AG04450 (cell line): ENCODE measurements around the gene RADX. TPM values are rescaled to one million over a fixed set of nuclear protein-coding genes. Genes with fewer than 3 reads are reported as not detected.

Source experiments
- CTCF ChIA-PET: fragments of 300-600, 350-600 bp; formaldehyde crosslinking; extraction: SDS; loops from one replicate; lab custom pipeline; 2022; ENCODE audit warnings: antibody characterized with exemption, inconsistent platforms; lab: Charles Lee
- POLR2A ChIA-PET: fragments of 350-600 bp; formaldehyde crosslinking; extraction: SDS; loops from one replicate; lab custom pipeline; 2021; ENCODE audit warnings: antibody characterized with exemption, inconsistent platforms; lab: Yijun Ruan, JAX
- DNase-seq: peaks from one replicate; pipeline ENCODE4 v3.0.0-alpha.2; 2011; ENCODE audit warnings: low read depth, low spot score
- H3K27ac ChIP-seq: one replicate; pipeline ENCODE4 v1.5.1; 2012; ENCODE audit warnings: low read depth, low read length, control low read depth
- H3K27me3 ChIP-seq: one replicate; pipeline ENCODE4 v1.6.0; 2012; ENCODE audit warnings: low read length; ENCODE audit not compliant: control insufficient read depth, insufficient read depth
- H3K4me3 ChIP-seq: 2 replicates; pipeline ENCODE4 v1.5.1; 2011; ENCODE audit warnings: mild to moderate bottlenecking, low read depth, low read length, control low read depth
- H3K9me3 ChIP-seq: 2 replicates; pipeline ENCODE4 v1.5.1; 2012; ENCODE audit warnings: low read length; ENCODE audit not compliant: control insufficient read depth, insufficient read depth
- polyA plus RNA-seq: library from polyadenylated mRNA; depleted of rRNA; stranded (reverse); fragments of >200 nt; gene quantifications from 2 replicates; pipeline ENCODE4 v1.2.3, GENCODE V29; 2011
- TF ChIP-seq, protein P1 (sequence below): IDR thresholded peaks from 2 replicates; pipeline ENCODE4 v1.5.1; 2011; ENCODE audit warnings: low read depth, low read length, control low read depth, inconsistent platforms

Gene RADX
- polyA plus RNA-seq, 1 experiment = 1.8 TPM

DNA sequence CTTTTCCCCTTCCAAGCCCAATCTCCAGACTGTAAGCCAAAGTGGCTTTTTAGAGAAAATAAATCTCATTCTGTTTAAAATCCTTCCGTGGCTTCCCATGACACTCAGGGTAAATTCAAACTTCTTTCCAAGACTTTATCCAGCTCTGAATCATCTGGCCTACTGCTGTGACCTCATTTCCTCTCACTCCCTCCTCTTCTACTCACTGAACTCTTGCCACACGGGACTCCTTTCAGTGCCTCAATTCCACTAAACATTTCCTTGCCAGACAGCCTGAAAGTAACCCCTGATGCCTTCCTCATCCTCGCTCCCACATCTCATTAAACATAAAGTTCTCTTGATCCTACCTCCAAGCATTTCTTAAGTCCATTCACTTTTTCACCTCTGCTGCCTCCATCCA, 86.9 kb downstream of the RADX start:
- POLR2A ChIA-PET = no interaction called here
- H3K4me3 ChIP-seq = no peak overlapping the region
- peak; percentile 11 for DNase-seq
- peak overlapping the region; percentile 57 for H3K27ac ChIP-seq
- CTCF ChIA-PET = no interaction called here
- H3K27me3 ChIP-seq = no peaks in the 10 kb centered on the region
- H3K9me3 ChIP-seq = no peaks in the 10 kb centered on the region
- TF ChIP-seq, protein P1, sequence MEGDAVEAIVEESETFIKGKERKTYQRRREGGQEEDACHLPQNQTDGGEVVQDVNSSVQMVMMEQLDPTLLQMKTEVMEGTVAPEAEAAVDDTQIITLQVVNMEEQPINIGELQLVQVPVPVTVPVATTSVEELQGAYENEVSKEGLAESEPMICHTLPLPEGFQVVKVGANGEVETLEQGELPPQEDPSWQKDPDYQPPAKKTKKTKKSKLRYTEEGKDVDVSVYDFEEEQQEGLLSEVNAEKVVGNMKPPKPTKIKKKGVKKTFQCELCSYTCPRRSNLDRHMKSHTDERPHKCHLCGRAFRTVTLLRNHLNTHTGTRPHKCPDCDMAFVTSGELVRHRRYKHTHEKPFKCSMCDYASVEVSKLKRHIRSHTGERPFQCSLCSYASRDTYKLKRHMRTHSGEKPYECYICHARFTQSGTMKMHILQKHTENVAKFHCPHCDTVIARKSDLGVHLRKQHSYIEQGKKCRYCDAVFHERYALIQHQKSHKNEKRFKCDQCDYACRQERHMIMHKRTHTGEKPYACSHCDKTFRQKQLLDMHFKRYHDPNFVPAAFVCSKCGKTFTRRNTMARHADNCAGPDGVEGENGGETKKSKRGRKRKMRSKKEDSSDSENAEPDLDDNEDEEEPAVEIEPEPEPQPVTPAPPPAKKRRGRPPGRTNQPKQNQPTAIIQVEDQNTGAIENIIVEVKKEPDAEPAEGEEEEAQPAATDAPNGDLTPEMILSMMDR = no peak

DNA sequence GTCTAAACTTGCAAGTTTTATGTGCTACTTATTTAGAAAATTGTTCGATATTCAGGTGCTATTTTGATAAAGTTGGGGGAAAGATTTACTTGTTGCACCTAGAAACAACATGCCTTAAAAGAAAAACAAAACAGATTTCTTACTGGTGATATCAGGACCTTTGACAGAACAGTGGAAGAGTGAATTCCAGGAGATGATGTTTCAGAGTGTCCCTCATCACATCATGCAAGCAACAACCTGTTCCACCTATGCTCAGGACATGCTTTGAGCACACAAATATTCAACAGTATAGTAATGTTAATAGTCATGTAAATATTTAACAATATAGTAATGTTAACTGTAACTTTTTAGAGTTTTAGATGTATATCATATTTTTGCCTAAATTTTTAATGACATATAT, 90.9 kb downstream of the RADX start:
- Histone ChIP-seq H3K4me3 (no peak overlapping the region), H3K9me3 (no peaks in the 10 kb centered on the region), H3K27ac (no peak overlapping the region), H3K27me3 (no peaks in the 10 kb centered on the region)
- ChIA-PET CTCF (no interaction called here), POLR2A (no interaction called here)
- no peak for DNase-seq
- TF ChIP-seq, protein P1 = no peak

DNA sequence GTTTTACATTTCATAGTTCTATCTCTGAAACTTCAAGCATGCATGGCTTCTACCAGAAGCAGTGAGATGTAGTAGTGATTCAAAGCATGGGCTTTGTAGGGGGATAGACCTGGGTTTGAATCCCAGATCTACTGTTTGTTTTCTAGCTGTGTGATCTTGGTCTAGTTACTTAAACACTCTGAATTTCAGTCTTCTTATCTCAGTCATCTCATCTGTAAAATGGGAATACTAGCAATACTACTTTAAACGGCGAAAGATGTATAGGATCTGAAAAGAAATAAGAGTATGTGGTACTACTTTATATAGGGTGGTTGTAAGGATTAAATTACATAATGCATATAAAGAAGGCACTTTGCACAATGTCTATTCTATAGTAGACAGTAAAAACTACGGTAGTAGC, 94.7 kb downstream of the RADX start:
- Histone ChIP-seq H3K9me3 (no peaks in the 10 kb centered on the region), H3K4me3 (no peak overlapping the region), H3K27me3 (no peaks in the 10 kb centered on the region), H3K27ac (no peak overlapping the region)
- CTCF ChIA-PET = interaction anchor here (1.7 kb wide), 1 partner anchor 10 kb away, joined by 3 read pairs; no protein-coding TSS in a partner anchor
- DNase-seq = no peak
- POLR2A ChIA-PET = no interaction called here
- TF ChIP-seq, protein P1 = no peak

DNA sequence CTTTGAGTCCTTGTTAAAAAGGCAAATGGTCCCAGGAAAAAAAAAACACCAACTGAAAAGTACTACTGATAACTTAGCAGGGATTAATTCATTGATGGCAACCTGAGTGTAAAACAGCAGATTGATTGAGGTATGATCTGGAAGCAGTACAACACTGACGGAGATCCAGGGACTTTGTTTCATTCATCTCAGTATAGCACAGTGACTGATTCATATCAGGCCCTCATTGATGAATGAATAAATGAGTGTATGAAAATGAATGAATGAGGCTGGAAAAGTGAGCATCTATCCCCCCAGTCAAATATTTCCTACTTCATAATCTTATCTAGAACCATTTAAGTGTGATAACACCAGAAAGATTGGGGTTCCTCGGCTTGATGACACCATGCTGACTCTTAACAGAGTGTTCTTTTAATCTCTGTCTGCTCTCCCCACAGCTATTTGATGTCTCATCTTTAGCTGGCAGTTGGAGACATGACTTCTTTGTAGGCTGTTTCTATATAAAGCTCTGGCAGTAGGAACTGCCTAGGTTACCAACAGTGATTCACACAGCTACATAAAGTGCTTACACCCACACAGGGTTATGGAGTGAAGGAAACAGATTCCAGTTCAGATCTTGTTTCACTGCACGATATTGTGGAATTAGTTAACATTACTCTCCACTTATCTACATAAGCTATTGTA, 96.1 kb downstream of the RADX start:
- no peak overlapping the region for H3K27ac ChIP-seq
- CTCF ChIA-PET = no interaction called here
- TF ChIP-seq, protein P1 = no peak
- peak; percentile 49 for DNase-seq
- no peaks in the 10 kb centered on the region for H3K9me3 ChIP-seq
- H3K4me3 ChIP-seq = no peak overlapping the region
- POLR2A ChIA-PET = no interaction called here
- no peaks in the 10 kb centered on the region for H3K27me3 ChIP-seq

DNA sequence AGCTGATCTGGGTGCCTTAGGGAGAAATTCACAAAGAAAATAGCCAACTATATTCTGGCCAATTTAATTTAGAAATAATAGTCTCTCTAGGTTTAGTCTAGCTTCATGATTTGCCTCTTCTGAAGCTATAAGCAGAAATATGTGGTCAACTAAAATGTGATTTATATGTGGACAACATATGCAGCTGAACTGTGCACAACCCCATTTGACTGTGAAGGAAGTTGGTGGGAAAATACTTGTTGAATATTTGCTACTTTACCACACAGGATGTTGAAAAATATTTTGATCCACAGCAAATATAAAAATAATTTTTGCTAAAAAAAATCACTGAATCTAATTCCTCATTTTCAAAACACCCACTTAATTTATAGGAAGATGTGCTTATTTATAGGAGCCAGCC, 99.0 kb downstream of the RADX start:
- Histone ChIP-seq H3K27me3 (no peaks in the 10 kb centered on the region), H3K4me3 (no peak overlapping the region), H3K9me3 (no peaks in the 10 kb centered on the region), H3K27ac (no peak overlapping the region)
- DNase-seq = no peak
- ChIA-PET POLR2A (no interaction called here), CTCF (interaction anchor here (0.7 to 1.0 kb wide), 2 partner anchors 90 to 962 kb away, joined by 7 to 11 read pairs; no protein-coding TSS in a partner anchor)
- TF ChIP-seq, protein P1 = no peak
